Measurements from ENCODE around the gene ZFP36L2.

Gene ZFP36L2

GRCh38 chr2:43240766-43241150, 14.4 kb upstream of the ZFP36L2 start:
- no peak overlapping the region for H3K27ac ChIP-seq
- no peak overlapping the region for H2AFZ ChIP-seq
- H3K4me1 ChIP-seq = no peaks in the 10 kb centered on the region
- no peaks in the 10 kb centered on the region for H3K79me2 ChIP-seq
- no peak overlapping the region for H3K9ac ChIP-seq
- no peaks in the 10 kb centered on the region for H3K9me3 ChIP-seq (ENCODE audit: control insufficient read depth, low read length)
- no peak overlapping the region for H3K4me3 ChIP-seq (ENCODE audit: low read depth, low read length)
- no peaks in the 10 kb centered on the region for H3K27me3 ChIP-seq (ENCODE audit: control insufficient read depth, insufficient read depth, low read length)
- no peak overlapping the region for H3K4me2 ChIP-seq (ENCODE audit: low read length)
- H3K36me3 ChIP-seq (ENCODE audit: control insufficient read depth, insufficient read depth, low read length) = no peaks in the 10 kb centered on the region
- no peak for TF ChIP-seq CTCF (IDR thresholded peaks at IDR 0.05)

- H3K4me2 ChIP-seq (ENCODE audit: low read length) = no peak overlapping the region
- no peaks in the 10 kb centered on the region for H3K79me2 ChIP-seq
- TF ChIP-seq CTCF (IDR thresholded peaks at IDR 0.05) = no peak
- no peaks in the 10 kb centered on the region for H3K36me3 ChIP-seq (ENCODE audit: control insufficient read depth, insufficient read depth, low read length)
- no peak overlapping the region for H3K4me3 ChIP-seq (ENCODE audit: low read depth, low read length)
- H3K4me1 ChIP-seq = no peaks in the 10 kb centered on the region
- H3K9ac ChIP-seq = no peak overlapping the region
- no peak overlapping the region for H2AFZ ChIP-seq
- H3K9me3 ChIP-seq (ENCODE audit: control insufficient read depth, low read length) = no peaks in the 10 kb centered on the region
- no peak overlapping the region for H3K27ac ChIP-seq
- no peaks in the 10 kb centered on the region for H3K27me3 ChIP-seq (ENCODE audit: control insufficient read depth, insufficient read depth, low read length)
These were observed 13.8 kb upstream of the ZFP36L2 start for GRCh38 chr2:43239981-43240765.

GRCh38 chr2:43238813-43239212, 12.4 kb upstream of the ZFP36L2 start:
- TF ChIP-seq CTCF (IDR thresholded peaks at IDR 0.05) = no peak
- no peak overlapping the region for H2AFZ ChIP-seq
- no peak overlapping the region for H3K4me2 ChIP-seq (ENCODE audit: low read length)
- H3K79me2 ChIP-seq = no peaks in the 10 kb centered on the region
- H3K27ac ChIP-seq = no peak overlapping the region
- H3K36me3 ChIP-seq (ENCODE audit: control insufficient read depth, insufficient read depth, low read length) = no peaks in the 10 kb centered on the region
- no peaks in the 10 kb centered on the region for H3K9me3 ChIP-seq (ENCODE audit: control insufficient read depth, low read length)
- H3K9ac ChIP-seq = no peak overlapping the region
- no peaks in the 10 kb centered on the region for H3K4me1 ChIP-seq
- H3K4me3 ChIP-seq (ENCODE audit: low read depth, low read length) = no peak overlapping the region
- H3K27me3 ChIP-seq (ENCODE audit: control insufficient read depth, insufficient read depth, low read length) = no peaks in the 10 kb centered on the region

GRCh38 chr2:43238176-43238575, 11.8 kb upstream of the ZFP36L2 start:
- H3K27ac ChIP-seq = no peak overlapping the region
- no peaks in the 10 kb centered on the region for H3K27me3 ChIP-seq (ENCODE audit: control insufficient read depth, insufficient read depth, low read length)
- TF ChIP-seq CTCF (IDR thresholded peaks at IDR 0.05) = no peak
- H3K36me3 ChIP-seq (ENCODE audit: control insufficient read depth, insufficient read depth, low read length) = no peaks in the 10 kb centered on the region
- H2AFZ ChIP-seq = no peak overlapping the region
- no peaks in the 10 kb centered on the region for H3K79me2 ChIP-seq
- no peaks in the 10 kb centered on the region for H3K9me3 ChIP-seq (ENCODE audit: control insufficient read depth, low read length)
- H3K4me3 ChIP-seq (ENCODE audit: low read depth, low read length) = no peak overlapping the region
- no peaks in the 10 kb centered on the region for H3K4me1 ChIP-seq
- no peak overlapping the region for H3K4me2 ChIP-seq (ENCODE audit: low read length)
- H3K9ac ChIP-seq = no peak overlapping the region

All from parathyroid adenoma (tissue), 2 donors.